Gastrocnemius medialis (tissue), 4 donors: ENCODE data around the gene TMSB4X. TPM values are rescaled to one million over a fixed set of nuclear protein-coding genes. Genes with fewer than 3 reads are reported as not detected.

ENCODE experiments used
- ATAC-seq, 2 donors: fragments of 150-250 bp; one replicate each; pipeline ENCODE4 v1.9.1; 2016
- DNase-seq, 2 donors: peaks; one replicate each; pipeline ENCODE4 v3.0.0-alpha.2; 2019
- H3K27ac ChIP-seq, 4 donors: fragments of 200-600 bp; sonication (generic); 1 replicate in 1 of 4; 2 replicates in 3 of 4; pipeline ENCODE4 v1.5.1; 2016 to 2018; ENCODE audit warnings: mild to moderate bottlenecking in 2 of 4, moderate library complexity in 1 of 4
- H3K27me3 ChIP-seq, 3 donors: fragments of 200-600 bp; sonication (generic) in 2 of 3; 1 replicate in 1 of 3; 2 replicates in 2 of 3; pipeline versions ENCODE4 v1.5.1 to v1.6.0; 2016 to 2019; ENCODE audit warnings: mild to moderate bottlenecking in 1 of 3, moderate library complexity in 1 of 3
- H3K36me3 ChIP-seq, 2 donors: fragments of 200-600 bp; sonication (generic) in 1 of 2; one replicate each; pipeline ENCODE4 v1.5.1; 2017 to 2018
- H3K4me1 ChIP-seq, 2 donors: fragments of 200-600 bp; sonication (generic) in 1 of 2; one replicate each; pipeline ENCODE4 v1.5.1; 2016 to 2017; ENCODE audit warnings: mild to moderate bottlenecking in 2 of 2
- H3K4me3 ChIP-seq, 4 donors: fragments of 200-600 bp; sonication (generic) in 3 of 4; 1 replicate in 1 of 4; 2 replicates in 3 of 4; pipeline ENCODE4 v1.5.1; 2016 to 2019; ENCODE audit warnings: mild to moderate bottlenecking in 2 of 4
- H3K9me3 ChIP-seq, 3 donors: fragments of 200-600 bp; sonication (generic) in 2 of 3; 1 replicate in 1 of 3; 2 replicates in 2 of 3; pipeline ENCODE4 v1.5.1; 2016 to 2019
- CTCF ChIP-seq, 5 experiments: fragments of 450-650 bp in 3 of 5; fragments of 200-600 bp in 2 of 5; sonication (generic) in 2 of 5; IDR thresholded peaks in 4 of 5; conservative IDR thresholded peaks in 1 of 5; 1 replicate in 4 of 5; 2 replicates in 1 of 5; pipeline ENCODE4 v1.5.1; 2016 to 2019; ENCODE audit warnings: antibody characterized with exemption in 5 of 5, mild to moderate bottlenecking in 3 of 5, moderate library complexity in 3 of 5
- POLR2A ChIP-seq, 2 donors: fragments of 450-650 bp; IDR thresholded peaks; one replicate each; pipeline ENCODE4 v1.6.1; 2017; ENCODE audit warnings: antibody characterized with exemption in 2 of 2, mild to moderate bottlenecking in 2 of 2, moderate library complexity in 2 of 2
- in situ Hi-C, 4 donors: fragments of 200-750 bp; cut with MboI; loops; one replicate each; pipeline versions ENCODE4 v1.15.0 to v1.8.0; 2017; ENCODE audit warnings: low sequenced_read_pairs in 4 of 4
- intact Hi-C: fragments of 100-400 bp; cut with DNase I; formaldehyde crosslinking; loops from one replicate; pipeline ENCODE4 v1.15.1; 2023; ENCODE audit warnings: low total_unique reads
- total RNA-seq, 4 donors: library from RNA; depleted of rRNA; stranded (reverse); fragments of >200 nt; gene quantifications; one replicate each; pipeline versions ENCODE4 v1.1.0 to v1.2.3, GENCODE V29; 2016

The TMSB4X gene
- total RNA-seq, 4 donors from 2014 or later, result 492 to 653 (median 526) TPM

- Histone ChIP-seq H3K27me3 (no peaks in the 10 kb centered on the region), H3K9me3 (no peaks in the 10 kb centered on the region), H3K4me3 (no peak overlapping the region), H3K27ac (no peak overlapping the region), H3K4me1 (peaks cover 0 to 3% of the 10 kb centered on the region in 2 donors), H3K36me3 (no peaks in the 10 kb centered on the region)
- in situ Hi-C loops, result no loop called here
- intact Hi-C loops, result loop anchor here (5.0 kb wide), 1 partner anchor 526 kb away; no protein-coding TSS in a partner anchor
- TF ChIP-seq POLR2A (IDR thresholded peaks at IDR 0.05), result no peak
- TF ChIP-seq CTCF (IDR thresholded peaks at IDR 0.05 in 4 of 5, conservative IDR thresholded peaks at IDR 0.05 in 1 of 5), result no peak
- ATAC-seq (no peak), DNase-seq (no peak)
Observed at GRCh38 chrX:12946406-12946805, 28.5 kb upstream of the TMSB4X start.

- in situ Hi-C loops, result no loop called here
- ATAC-seq (peak; percentile 36 to 39), DNase-seq (peak; percentile 16 to 23)
- Histone ChIP-seq H3K36me3 (no peaks in the 10 kb centered on the region), H3K27me3 (no peaks in the 10 kb centered on the region), H3K27ac (peak overlapping the region in 3 of 4 donors; percentile 19 to 50 (median 43)), H3K4me3 (no peak overlapping the region), H3K9me3 (no peaks in the 10 kb centered on the region), H3K4me1 (peaks cover 0 to 3% of the 10 kb centered on the region in 2 donors)
- TF ChIP-seq POLR2A (IDR thresholded peaks at IDR 0.05) (no peak), CTCF (IDR thresholded peaks at IDR 0.05 in 4 of 5, conservative IDR thresholded peaks at IDR 0.05 in 1 of 5) (peak; percentile 64 to 78 (median 72))
- intact Hi-C loops, result loop anchor here (1.0 to 5.0 kb wide), 2 partner anchors 525 to 541 kb away; no protein-coding TSS in a partner anchor
Observed at GRCh38 chrX:12946838-12947544, 27.9 kb upstream of the TMSB4X start.

- DNase-seq (no peak), ATAC-seq (no peak)
- Histone ChIP-seq H3K9me3 (no peaks in the 10 kb centered on the region), H3K4me1 (peaks cover 0 to 3% of the 10 kb centered on the region in 2 donors), H3K36me3 (no peaks in the 10 kb centered on the region), H3K27ac (no peak overlapping the region), H3K27me3 (no peaks in the 10 kb centered on the region), H3K4me3 (no peak overlapping the region)
- intact Hi-C loops (loop anchor here (1.0 to 5.0 kb wide), 2 partner anchors 525 to 541 kb away; no protein-coding TSS in a partner anchor), in situ Hi-C loops (no loop called here)
- TF ChIP-seq POLR2A (IDR thresholded peaks at IDR 0.05), result no peak
- TF ChIP-seq CTCF (IDR thresholded peaks at IDR 0.05 in 4 of 5, conservative IDR thresholded peaks at IDR 0.05 in 1 of 5), result no peak
Observed at GRCh38 chrX:12947545-12948235, 27.2 kb upstream of the TMSB4X start.

GRCh38 chrX:12948495-12948894 is 26.4 kb upstream of the TMSB4X start:
- Histone ChIP-seq H3K4me3 (no peak overlapping the region), H3K36me3 (no peaks in the 10 kb centered on the region), H3K4me1 (peaks cover 0 to 3% of the 10 kb centered on the region in 2 donors), H3K27ac (no peak overlapping the region), H3K27me3 (no peaks in the 10 kb centered on the region), H3K9me3 (no peaks in the 10 kb centered on the region)
- TF ChIP-seq POLR2A (IDR thresholded peaks at IDR 0.05), result no peak
- TF ChIP-seq CTCF (IDR thresholded peaks at IDR 0.05 in 4 of 5, conservative IDR thresholded peaks at IDR 0.05 in 1 of 5), result no peak
- DNase-seq, result no peak
- intact Hi-C loops, result loop anchor here (5.0 kb wide), 1 partner anchor 524 kb away; no protein-coding TSS in a partner anchor
- no peak for ATAC-seq
- in situ Hi-C loops, result no loop called here
